K562 (cell line): ENCODE measurements around the gene KHSRP. TPM values are rescaled to one million over a fixed set of nuclear protein-coding genes. Genes with fewer than 3 reads are reported as not detected.
"Not testable (repeated sequence)": the region's sequence is repeated elsewhere in the genome, so short reads cannot be mapped to it uniquely, and the experiment has no call there.

Source experiments
- ATAC-seq: fragments of 200-7000 bp; cut with Tn5 transposase; 3 replicates; pipeline ENCODE4 v1.9.1; 2020; ENCODE audit warnings: moderate library complexity
- BruUV-seq: library from RNA; stranded (reverse); fragments of 400-500 nt; replicated peaks from 2 replicates; lab custom pipeline; 2021; lab: Mats Ljungman, UMichigan
- CTCF ChIA-PET: fragments of 300-600 bp; formaldehyde crosslinking; extraction: SDS; loops from one replicate; lab custom pipeline; 2021; ENCODE audit warnings: low intra/inter-chr PET ratio; lab: Yijun Ruan, JAX
- POLR2A ChIA-PET: fragments of 300-600, 350-650 bp; sonication (Branson Sonifier 250); formaldehyde crosslinking; extraction: SDS; loops from one replicate; lab custom pipeline; 2021; ENCODE audit warnings: antibody characterized with exemption, inconsistent platforms; lab: Yijun Ruan, JAX
- DNase-seq, 4 experiments: peaks; one replicate each; pipeline versions ENCODE4 v3.0.0 to v3.0.0-alpha.2; 2011 to 2018; ENCODE audit warnings: low spot score in 3 of 4, mixed read lengths in 3 of 4; ENCODE audit errors: extremely low read depth in 1 of 4
- FAIRE-seq: peaks from 2 replicates; lab custom pipeline; 2011; peaks lifted over from hg19 to GRCh38; lab: Jason Lieb, UNC
- H2AFZ ChIP-seq: 2 replicates; pipeline ENCODE4 v1.6.0; 2011; ENCODE audit warnings: low read depth, low read length, control low read depth, inconsistent platforms
- H3K27ac ChIP-seq: fragments of 200-600 bp; 3 replicates; pipeline ENCODE4 v1.8.0; 2011; ENCODE audit warnings: low read depth, mild to moderate bottlenecking, control low read depth, inconsistent platforms, low read length, moderate library complexity, mixed read lengths; ENCODE audit errors: extremely low read depth
- H3K27me3 ChIP-seq, 2 experiments: fragments of 300-600 bp in 1 of 2; 2 replicates in 1 of 2; 3 replicates in 1 of 2; pipeline versions ENCODE4 v1.6.0 to v1.8.0; 2011; ENCODE audit warnings: inconsistent platforms in 2 of 2, low read length in 2 of 2, mild to moderate bottlenecking in 1 of 2, mixed read lengths in 1 of 2, moderate library complexity in 1 of 2; ENCODE audit not compliant: control insufficient read depth in 2 of 2, insufficient read depth in 2 of 2
- H3K36me3 ChIP-seq: fragments of 300-600 bp; 3 replicates; pipeline ENCODE4 v1.8.0; 2011; ENCODE audit warnings: mild to moderate bottlenecking, low read length, inconsistent platforms; ENCODE audit not compliant: control insufficient read depth, insufficient read depth
- H3K4me1 ChIP-seq, 2 experiments: fragments of 200-600 bp in 1 of 2; replicated peaks in 1 of 2; 2 replicates in 1 of 2; 3 replicates in 1 of 2; pipeline versions ENCODE4 v1.5.1 to v1.8.0; 2011; ENCODE audit warnings: inconsistent platforms in 2 of 2, low read length in 2 of 2, mild to moderate bottlenecking in 1 of 2, mixed read lengths in 1 of 2, moderate library complexity in 1 of 2; ENCODE audit not compliant: control insufficient read depth in 2 of 2, insufficient read depth in 2 of 2
- H3K4me2 ChIP-seq: 2 replicates; pipeline ENCODE4 v1.6.1; 2011; ENCODE audit warnings: low read length, control low read depth, inconsistent platforms, mixed read lengths; ENCODE audit not compliant: insufficient read depth
- H3K4me3 ChIP-seq: fragments of 200-600 bp; sonication (generic), shearing (Covaris generic); 2 replicates; pipeline ENCODE4 v1.5.1; 2016; ENCODE audit warnings: control low read depth, inconsistent platforms
- H3K79me2 ChIP-seq: fragments of 200-600 bp; 3 replicates; pipeline ENCODE4 v1.8.0; 2011; ENCODE audit warnings: low read length, inconsistent platforms; ENCODE audit not compliant: control insufficient read depth, insufficient read depth
- H3K9ac ChIP-seq, 2 experiments: 2 replicates each; pipeline versions ENCODE4 v1.6.0 to v1.6.1; 2011; ENCODE audit warnings: low read depth in 2 of 2, low read length in 2 of 2, control low read depth in 1 of 2, inconsistent platforms in 1 of 2, mild to moderate bottlenecking in 1 of 2, mixed read lengths in 1 of 2; ENCODE audit not compliant: insufficient read depth in 1 of 2
- H3K9me1 ChIP-seq: one replicate; pipeline ENCODE4 v1.6.0; 2011; ENCODE audit warnings: inconsistent platforms, mild to moderate bottlenecking, low read length, moderate library complexity; ENCODE audit not compliant: control insufficient read depth, insufficient read depth
- H3K9me3 ChIP-seq: replicated peaks from 2 replicates; pipeline ENCODE4 v1.5.1; 2011; ENCODE audit warnings: low read depth, low read length, inconsistent platforms; ENCODE audit not compliant: control insufficient read depth, insufficient read depth
- H4K20me1 ChIP-seq: replicated peaks from 2 replicates; pipeline ENCODE4 v1.6.1; 2011; ENCODE audit warnings: low read length, inconsistent platforms, mixed read lengths; ENCODE audit not compliant: control insufficient read depth, insufficient read depth
- CBX2 ChIP-seq: fragments of 200-600 bp; sonication (generic); IDR thresholded peaks from one replicate; pipeline ENCODE4 v1.6.1; 2012; ENCODE audit warnings: mild to moderate bottlenecking, low read length, inconsistent platforms; ENCODE audit not compliant: insufficient read depth, poor library complexity, severe bottlenecking
- CHD2 ChIP-seq: IDR thresholded peaks from 2 replicates; pipeline ENCODE4 v1.6.1; 2011; ENCODE audit warnings: low read depth, low read length
- EGR1 ChIP-seq: fragments of 450-650 bp; conservative IDR thresholded peaks from 2 replicates; pipeline ENCODE4 v1.6.1; 2017; ENCODE audit warnings: mild to moderate bottlenecking
- HDAC6 ChIP-seq: IDR thresholded peaks from 2 replicates; pipeline ENCODE4 v1.6.1; 2012; ENCODE audit warnings: low read depth, mild to moderate bottlenecking, control low read depth, inconsistent platforms, low read length, moderate library complexity
- HMG20A ChIP-seq: fragments of 450-650 bp; formaldehyde crosslinking; conservative IDR thresholded peaks from 2 replicates; pipeline ENCODE4 v1.4.0; 2020; ENCODE audit warnings: mild to moderate bottlenecking, mixed read lengths
- LEF1 ChIP-seq: fragments of 450-650 bp; IDR thresholded peaks from 2 replicates; pipeline ENCODE4 v1.6.1; 2016; ENCODE audit warnings: mild to moderate bottlenecking
- MAZ ChIP-seq, 2 experiments: fragments of 450-650 bp in 1 of 2; sonication (generic) in 1 of 2; formaldehyde crosslinking; IDR thresholded peaks in 1 of 2; conservative IDR thresholded peaks in 1 of 2; 2 replicates each; pipeline versions ENCODE4 v1.4.0 to v1.5.0; 2020; ENCODE audit warnings: mild to moderate bottlenecking in 1 of 2, missing genetic modification reagents in 1 of 2
- ZFP36 ChIP-seq: fragments of 150-350 bp; IDR thresholded peaks from 2 replicates; pipeline ENCODE4 v1.6.1; 2018; ENCODE audit warnings: low read length, low read depth; ENCODE audit not compliant: partially characterized antibody
- ZNF121 ChIP-seq: sonication (generic); formaldehyde crosslinking; conservative IDR thresholded peaks from 2 replicates; pipeline ENCODE4 v1.8.0; 2022; ENCODE audit warnings: missing genetic modification reagents
- WGBS: fragments of 100-300 bp; shearing (Covaris generic); methylation state at CpG from one replicate; pipeline ENCODE4 v1.1.6; 2016; ENCODE audit warnings: low coverage, mixed read lengths; ENCODE audit not compliant: insufficient coverage; ENCODE audit errors: missing lambda C conversion rate; 5-methylcytosine and 5-hydroxymethylcytosine counted together
- in situ Hi-C: fragments of 300-500 bp; cut with MboI; formaldehyde crosslinking; loops from 4 replicates; pipeline ENCODE4 v1.15.0; 2018; ENCODE audit warnings: inconsistent platforms, mixed read lengths
- intact Hi-C: fragments of 100-400 bp; cut with micrococcal nuclease; formaldehyde crosslinking; loops from 2 replicates; pipeline ENCODE4 v1.14.2; 2022
- polyA plus RNA-seq, 8 experiments: library from polyadenylated mRNA; depleted of rRNA in 4 of 8; stranded (reverse) in 5 of 8; unstranded in 3 of 8; fragments of >200 nt; fragmentation: Nextera tagmentation in 2 of 8; fragmentation: Illumina TruSeq in 1 of 8; extraction: Ambion mirVana in 2 of 8; extraction: Trizol in 1 of 8; gene quantifications; 2 replicates each; pipeline versions ENCODE4 v1.2.1 to v1.2.3, GENCODE V29; 2011 to 2014; ENCODE audit warnings: inconsistent platforms in 1 of 8, missing spikeins in 1 of 8
- total RNA-seq, 7 experiments: library from RNA; depleted of rRNA in 6 of 7; stranded (reverse); fragments of >200 nt in 6 of 7; fragmentation: Illumina TruSeq in 2 of 7; extraction: Trizol in 2 of 7; gene quantifications; 2 replicates each; pipeline versions ENCODE4 v1.2.1 to v1.2.3, GENCODE V29; 2011 to 2021; ENCODE audit warnings: low replicate concordance in 1 of 7
- TF ChIP-seq, protein P1 (sequence below): fragments of 450-650 bp; IDR thresholded peaks from 2 replicates; pipeline ENCODE4 v1.6.1; 2016; ENCODE audit warnings: missing biosample characterization, missing genetic modification characterization

Gene KHSRP
- total and polyA plus RNA-seq, 9 of the 15 experiments (the other 6 are each of a cell fraction or from before 2014, with no cell fraction given) = 4.2 to 564 (median 139) TPM

DNA sequence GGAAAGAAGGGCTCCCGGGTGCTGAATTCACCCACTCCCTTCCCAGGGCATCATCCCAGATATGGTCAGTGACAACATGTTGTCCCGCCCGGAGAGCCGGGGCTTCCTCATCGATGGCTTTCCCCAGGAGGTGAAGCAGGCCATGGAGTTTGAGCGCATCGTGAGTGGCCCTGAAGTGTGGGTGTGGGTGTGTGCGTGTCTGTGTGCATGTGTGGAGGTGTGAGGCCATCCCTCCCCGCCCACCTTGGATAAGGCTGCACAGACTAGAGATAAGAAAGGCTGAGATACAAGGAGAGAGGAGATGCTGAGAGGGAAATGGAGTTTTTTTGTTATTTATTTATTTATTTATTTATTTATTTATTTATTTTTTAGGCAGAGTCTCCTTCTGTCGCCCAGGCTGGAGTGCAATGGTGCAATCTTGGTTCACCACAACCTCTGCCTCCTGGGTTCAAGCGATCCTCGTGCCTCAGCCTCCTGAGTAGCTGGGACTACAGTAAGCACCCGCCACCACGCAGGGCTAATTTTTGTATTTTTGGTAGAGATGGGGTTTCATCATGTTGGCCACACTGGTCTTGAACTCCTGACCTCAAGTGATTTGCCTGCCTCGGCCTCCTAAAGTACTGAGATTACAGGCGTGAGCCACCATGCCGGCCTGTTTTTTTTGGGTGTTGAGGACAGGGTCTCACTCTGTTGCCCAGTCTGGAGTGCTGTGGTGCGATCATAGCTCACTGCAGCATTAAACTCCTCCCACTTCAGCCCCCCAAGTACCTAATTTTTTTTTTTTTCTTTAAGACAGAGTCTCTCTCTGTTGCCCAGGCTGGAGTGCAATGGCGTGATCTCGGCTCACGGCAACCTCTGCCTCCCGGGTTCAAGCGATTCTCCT is 24.3 kb downstream of the KHSRP start:
- 57% methylated on average over 18 of the region's 23 CpGs for WGBS
- TF ChIP-seq EGR1 (peak; percentile 51), ZNF121 (CRISPR knock-in tag) (peak; percentile 80)
- TF ChIP-seq, all 486 proteins: peak for 2; not testable (repeated sequence) for 484

DNA sequence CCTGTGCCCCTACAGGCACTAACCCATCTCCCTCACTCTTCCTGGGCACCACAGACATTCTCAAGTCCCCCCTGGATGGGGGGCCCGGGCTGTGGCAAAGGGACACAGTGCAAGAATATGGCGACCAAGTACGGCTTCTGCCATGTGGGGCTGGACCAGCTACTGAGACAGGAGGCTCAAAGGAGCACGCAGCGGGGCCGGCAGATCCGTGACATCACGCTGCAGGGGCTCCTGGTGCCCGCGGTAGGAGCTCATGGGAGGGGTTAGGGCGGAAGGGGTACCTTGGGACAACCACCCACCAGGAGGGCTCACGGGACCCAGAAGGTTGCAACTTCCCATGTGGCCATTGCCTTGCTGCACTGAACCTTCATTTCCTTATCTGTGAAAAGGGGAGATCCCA is 28.3 kb downstream of the KHSRP start:
- peaks cover 18% of the 10 kb centered on the region for H3K79me2 ChIP-seq
- no peak overlapping the region for H3K4me3 ChIP-seq
- no peaks in the 10 kb centered on the region for H3K27me3 ChIP-seq
- FAIRE-seq (no peak), ATAC-seq (no peak), DNase-seq (no peak)
- H3K4me1 ChIP-seq = peaks cover 8 to 22% of the 10 kb centered on the region in 2 experiments; a peak in 3 of 5 replicates
- peaks cover 9% of the 10 kb centered on the region; the same call in 2 of the 3 replicates for H3K36me3 ChIP-seq
- H4K20me1 ChIP-seq = no peaks in the 10 kb centered on the region
- no peaks in the 10 kb centered on the region for H3K9me3 ChIP-seq
- in situ Hi-C loops = no loop called here
- no peak overlapping the region for H3K27ac ChIP-seq
- ChIA-PET CTCF (no interaction called here), POLR2A (interaction anchor here (1.4 kb wide), 1 partner anchor 17 kb away, joined by 4 read pairs; no protein-coding TSS in a partner anchor)
- WGBS = 74% methylated on average over 9 of the region's 12 CpGs
- BruUV-seq = no TSS peak
- H3K9ac ChIP-seq = 0 out of 4 replicates have a peak overlapping the region, but pooled peaks of 1 of the 2 experiments have one; percentile 1
- no peak overlapping the region for H2AFZ ChIP-seq
- no peaks in the 10 kb centered on the region for H3K9me1 ChIP-seq
- TF ChIP-seq HDAC6 = no peak
- no peak for TF ChIP-seq ZFP36
- TF ChIP-seq CBX2 = no peak
- no peak for TF ChIP-seq LEF1
- TF ChIP-seq CHD2 = no peak
- TF ChIP-seq, protein P1, sequence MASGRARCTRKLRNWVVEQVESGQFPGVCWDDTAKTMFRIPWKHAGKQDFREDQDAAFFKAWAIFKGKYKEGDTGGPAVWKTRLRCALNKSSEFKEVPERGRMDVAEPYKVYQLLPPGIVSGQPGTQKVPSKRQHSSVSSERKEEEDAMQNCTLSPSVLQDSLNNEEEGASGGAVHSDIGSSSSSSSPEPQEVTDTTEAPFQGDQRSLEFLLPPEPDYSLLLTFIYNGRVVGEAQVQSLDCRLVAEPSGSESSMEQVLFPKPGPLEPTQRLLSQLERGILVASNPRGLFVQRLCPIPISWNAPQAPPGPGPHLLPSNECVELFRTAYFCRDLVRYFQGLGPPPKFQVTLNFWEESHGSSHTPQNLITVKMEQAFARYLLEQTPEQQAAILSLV = no peak
- no peak for TF ChIP-seq MAZ (CRISPR knock-in tag; conservative IDR thresholded peaks at IDR 0.05 in 1 of 2, IDR thresholded peaks at IDR 0.05 in 1 of 2)
- no peak for TF ChIP-seq HMG20A
- intact Hi-C loops = no loop called here
- H3K4me2 ChIP-seq = no peak overlapping the region

More for the DNA sequence above, 24.3 kb downstream of the KHSRP start:
- H3K9me3 ChIP-seq, H3K79me2 ChIP-seq, H3K4me3 ChIP-seq, in situ Hi-C loops, H4K20me1 ChIP-seq, H3K9me1 ChIP-seq, H3K36me3 ChIP-seq, FAIRE-seq, CTCF ChIA-PET, BruUV-seq, DNase-seq, intact Hi-C loops, H3K27me3 ChIP-seq, H2AFZ ChIP-seq, H3K27ac ChIP-seq, H3K4me2 ChIP-seq: not testable (repeated sequence)
- peaks cover 0 to 13% of the 10 kb centered on the region in 2 experiments; a peak in 3 of 5 replicates for H3K4me1 ChIP-seq
- H3K9ac ChIP-seq = peak overlapping the region in 1 of 2 experiments; percentile 50; a peak in 1 of 4 replicates
- POLR2A ChIA-PET = interaction anchor here (1.0 kb wide), 1 partner anchor 24 kb away, joined by 3 read pairs; the partner anchor contains the start of gene KHSRP
- ATAC-seq = peak; percentile 26; the same call in 1 of the 3 replicates
